CD4-positive, alpha-beta T cell (primary cell): ENCODE results near the gene GLMP. TPM values are rescaled to one million over a fixed set of nuclear protein-coding genes. Genes with fewer than 3 reads are reported as not detected.

Source experiments
- ATAC-seq: fragments of 200-7000 bp; cut with Tn5 transposase; one replicate; pipeline ENCODE4 v1.10.0; 2022; ENCODE audit warnings: mild to moderate bottlenecking; ENCODE audit not compliant: poor library complexity
- CTCF ChIA-PET: fragments of 350-600 bp; sonication (Branson Sonifier 250); formaldehyde crosslinking; loops from one replicate; lab custom pipeline; 2021; ENCODE audit warnings: antibody characterized with exemption, inconsistent platforms; lab: Charles Lee
- POLR2A ChIA-PET: fragments of 350-600 bp; sonication (Branson Sonifier 250); formaldehyde crosslinking; loops from one replicate; lab custom pipeline; 2021; ENCODE audit warnings: antibody characterized with exemption, inconsistent platforms; lab: Charles Lee
- DNase-seq, 14 experiments: peaks; one replicate each; pipeline ENCODE4 v3.0.0-alpha.2; 2013 to 2020; ENCODE audit warnings: mixed read lengths in 2 of 14
- H3K27ac ChIP-seq, 2 donors: one replicate each; pipeline versions ENCODE4 v1.5.1 to v1.7.0; 2013; ENCODE audit warnings: low read length in 2 of 2, low read depth in 1 of 2, mild to moderate bottlenecking in 1 of 2
- H3K27me3 ChIP-seq, 2 experiments: 1 replicate in 1 of 2; 2 replicates in 1 of 2; pipeline versions ENCODE4 v1.6.1 to v1.7.0; 2013; ENCODE audit warnings: low read length in 2 of 2, control low read depth in 1 of 2, mild to moderate bottlenecking in 1 of 2, moderate library complexity in 1 of 2; ENCODE audit not compliant: insufficient read depth in 2 of 2, control insufficient read depth in 1 of 2
- H3K36me3 ChIP-seq: one replicate; pipeline ENCODE4 v1.6.1; 2013; ENCODE audit warnings: low read length, control low read depth; ENCODE audit not compliant: insufficient read depth
- H3K4me1 ChIP-seq: one replicate; pipeline ENCODE4 v1.6.1; 2013; ENCODE audit warnings: low read length, control low read depth; ENCODE audit not compliant: insufficient read depth
- H3K4me3 ChIP-seq: one replicate; pipeline ENCODE4 v1.5.1; 2013; ENCODE audit warnings: mild to moderate bottlenecking, low read length, moderate library complexity
- H3K9me3 ChIP-seq, 2 experiments: 1 replicate in 1 of 2; 2 replicates in 1 of 2; pipeline versions ENCODE4 v1.6.1 to v1.7.0; 2013; ENCODE audit warnings: low read length in 2 of 2, mild to moderate bottlenecking in 2 of 2, control low read depth in 1 of 2, moderate library complexity in 1 of 2; ENCODE audit not compliant: control insufficient read depth in 1 of 2, insufficient read depth in 1 of 2
- H3K27ac Mint-ChIP-seq: one replicate; pipeline ENCODE4 v1.8.0; 2020; ENCODE audit warnings: mixed read lengths
- H3K27me3 Mint-ChIP-seq: one replicate; pipeline ENCODE4 v1.8.0; 2021; ENCODE audit warnings: mixed read lengths
- H3K36me3 Mint-ChIP-seq: one replicate; pipeline ENCODE4 v1.8.0; 2021; ENCODE audit warnings: low read depth, mixed read lengths
- H3K4me1 Mint-ChIP-seq: one replicate; pipeline ENCODE4 v1.8.0; 2021; ENCODE audit warnings: low read depth, mixed read lengths
- H3K4me3 Mint-ChIP-seq: one replicate; pipeline ENCODE4 v1.8.0; 2020; ENCODE audit warnings: mild to moderate bottlenecking, mixed read lengths
- H3K9me3 Mint-ChIP-seq: one replicate; pipeline ENCODE4 v1.8.0; 2020; ENCODE audit warnings: mixed read lengths
- CTCF ChIP-seq: fragments of 200-600 bp; IDR thresholded peaks from one replicate; pipeline ENCODE4 v1.8.0; 2022; ENCODE audit warnings: antibody characterized with exemption, mild to moderate bottlenecking
- intact Hi-C, 2 experiments: fragments of 100-400 bp; cut with DNase I in 1 of 2; cut with micrococcal nuclease in 1 of 2; formaldehyde crosslinking; loops; one replicate each; pipeline versions ENCODE4 v1.15.1 to v1.9.0; 2023 to 2025; cut with DNase I, micrococcal nuclease
- total RNA-seq, 174 experiments: library from RNA in 2 of 174; stranded (reverse) in 2 of 174; gene quantifications; one replicate each; pipeline ENCODE4 v1.2.3 and lab custom pipeline; 2021 to 2026

The GLMP gene
- total RNA-seq, 2 experiments from 2014 or later: 12.3 to 16.1 TPM

GRCh38 chr1:156242738-156243137, 52.7 kb downstream of the GLMP start:
- ChIA-PET POLR2A (no interaction called here), CTCF (no interaction called here)
- no peak overlapping the region for H3K4me3 Mint-ChIP-seq

More at GRCh38 chr1:156242738-156243137, 52.7 kb downstream of the GLMP start:
- no peak for TF ChIP-seq CTCF
- DNase-seq: no peak
- no peaks in the 10 kb centered on the region for H3K9me3 ChIP-seq
- intact Hi-C loops: no loop called here
- no peak overlapping the region for H3K27ac ChIP-seq
- H3K36me3 ChIP-seq: peaks cover 26% of the 10 kb centered on the region
- no peaks in the 10 kb centered on the region for H3K27me3 Mint-ChIP-seq
- peaks cover 31% of the 10 kb centered on the region for H3K36me3 Mint-ChIP-seq
- no peak overlapping the region for H3K4me3 ChIP-seq
- H3K27ac Mint-ChIP-seq: no peak overlapping the region
- no peaks in the 10 kb centered on the region for H3K9me3 Mint-ChIP-seq
- no peaks in the 10 kb centered on the region for H3K27me3 ChIP-seq
- no peak for ATAC-seq
- H3K4me1 Mint-ChIP-seq: peaks cover 21% of the 10 kb centered on the region
- peaks cover 20% of the 10 kb centered on the region for H3K4me1 ChIP-seq

Other genes starting within 250 kb of the GLMP start
- gene UBQLN4, start 241.9 kb downstream of the GLMP start, total RNA-seq: 10 to 100 TPM; 10.6 to 11.9 TPM
- 1 to 10 TPM; 7.0 to 8.7 TPM for gene LAMTOR2, start 240.9 kb downstream of the GLMP start, total RNA-seq
- gene RAB25, start 234.5 kb downstream of the GLMP start, total RNA-seq: 1 to 10 TPM in 1 of 2 experiments, under 1 TPM in 1; 0.58 to 1.3 TPM
- gene MEX3A, start 213.2 kb downstream of the GLMP start, total RNA-seq: under 1 TPM; 0.27 to 0.36 TPM
- gene LMNA, start 181.0 kb downstream of the GLMP start, total RNA-seq: 100 to 1,000 TPM; 435 to 455 TPM
- 10 to 100 TPM in 1 of 2 experiments, 1 to 10 TPM in 1; 9.4 to 10.1 TPM for gene SEMA4A, start 142.1 kb downstream of the GLMP start, total RNA-seq
- 10 to 100 TPM; 11.6 to 13.0 TPM for gene SLC25A44, start 101.6 kb downstream of the GLMP start, total RNA-seq
- gene PMF1, start 82.7 kb downstream of the GLMP start, total RNA-seq: 10 to 100 TPM; 58.0 to 61.2 TPM
- gene BGLAP, start 53.5 kb downstream of the GLMP start, total RNA-seq: 1 to 10 TPM; 1.9 to 2.6 TPM
- gene PAQR6, start 47.6 kb downstream of the GLMP start, total RNA-seq: 1 to 10 TPM; 3.4 to 3.6 TPM
- gene SMG5, start 12.9 kb downstream of the GLMP start, total RNA-seq: 10 to 100 TPM; 51.6 to 56.1 TPM
- gene TMEM79, start 11.4 kb downstream of the GLMP start, total RNA-seq: 1 to 10 TPM; 1.0 to 1.7 TPM
- not detected for gene VHLL, start 3.6 kb upstream of the GLMP start, total RNA-seq
- gene CCT3, start 42.6 kb upstream of the GLMP start, total RNA-seq: 10 to 100 TPM; 49.6 to 50.2 TPM
- not detected for gene TSACC, start 42.8 kb upstream of the GLMP start, total RNA-seq
- not detected for gene RHBG, start 73.5 kb upstream of the GLMP start, total RNA-seq
- 100 to 1,000 TPM; 155 to 162 TPM for gene MEF2D, start 205.1 kb upstream of the GLMP start, total RNA-seq